Neutrophil (primary cell): Measurements from ENCODE around the gene PDK2.

Experiments
- H3K27ac ChIP-seq: fragments of 200-600 bp; sonication (generic); 2 replicates; pipeline ENCODE4 v1.5.1; 2016; ENCODE audit warnings: mild to moderate bottlenecking, moderate library complexity
- H3K27me3 ChIP-seq: fragments of 200-600 bp; sonication (generic); 2 replicates; pipeline ENCODE4 v1.6.0; 2016; ENCODE audit warnings: mild to moderate bottlenecking
- H3K36me3 ChIP-seq: fragments of 200-600 bp; sonication (generic); 2 replicates; pipeline ENCODE4 v1.5.1; 2017
- H3K4me1 ChIP-seq, 2 experiments: fragments of 200-600 bp in 1 of 2; sonication (generic) in 1 of 2; 1 replicate in 1 of 2; 2 replicates in 1 of 2; pipeline versions ENCODE4 v1.5.1 to v1.6.1; 2013 to 2016; ENCODE audit warnings: low read depth in 1 of 2, low read length in 1 of 2, mild to moderate bottlenecking in 1 of 2, moderate library complexity in 1 of 2; ENCODE audit not compliant: control insufficient read depth in 1 of 2, insufficient read depth in 1 of 2
- H3K4me3 ChIP-seq, 2 experiments: fragments of 200-600 bp in 1 of 2; sonication (generic) in 1 of 2; 1 replicate in 1 of 2; 2 replicates in 1 of 2; pipeline ENCODE4 v1.5.1; 2013 to 2016; ENCODE audit warnings: low read depth in 1 of 2, low read length in 1 of 2, mild to moderate bottlenecking in 1 of 2, moderate library complexity in 1 of 2
- H3K9me3 ChIP-seq: fragments of 200-600 bp; sonication (generic); 2 replicates; pipeline ENCODE4 v1.5.1; 2016
- TF ChIP-seq, protein P1 (sequence below): fragments of 200-600 bp; sonication (generic); IDR thresholded peaks from 2 replicates; pipeline ENCODE4 v1.5.1; 2016; ENCODE audit warnings: antibody characterized with exemption

The PDK2 gene

DNA sequence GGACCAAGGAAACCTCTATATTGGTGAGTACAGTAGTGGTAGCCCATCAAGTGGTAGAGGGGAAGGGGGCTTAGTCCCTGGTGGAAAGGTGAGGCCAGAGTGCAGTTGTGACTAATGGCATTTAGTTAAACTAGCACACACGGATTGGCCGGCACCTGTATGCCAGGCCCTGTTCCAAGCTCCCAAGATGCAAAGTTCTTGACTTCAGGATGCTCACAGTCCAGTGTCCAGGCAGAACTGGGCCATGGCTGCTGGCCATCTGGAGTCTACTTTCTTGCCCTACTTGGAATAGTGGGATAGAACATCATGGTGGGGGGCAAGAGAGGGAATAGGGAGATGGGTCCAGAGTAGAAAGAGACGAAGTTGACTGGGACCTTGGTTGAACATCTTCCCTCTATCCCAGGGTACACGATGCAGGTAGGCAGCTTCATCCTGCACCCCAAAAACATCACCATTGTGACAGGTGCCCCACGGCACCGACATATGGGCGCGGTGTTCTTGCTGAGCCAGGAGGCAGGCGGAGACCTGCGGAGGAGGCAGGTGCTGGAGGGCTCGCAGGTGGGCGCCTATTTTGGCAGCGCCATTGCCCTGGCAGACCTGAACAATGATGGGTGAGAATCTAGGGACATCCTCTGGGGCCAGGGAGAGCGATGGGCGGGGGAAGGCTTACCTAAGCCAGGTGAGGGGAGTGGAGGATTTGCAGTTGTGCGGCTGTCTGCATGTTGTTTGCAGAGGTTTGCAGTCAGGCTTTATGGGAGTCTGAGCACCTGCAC lies 24.1 kb upstream of the PDK2 start:
- no peaks in the 10 kb centered on the region for H3K9me3 ChIP-seq
- TF ChIP-seq, protein P1, sequence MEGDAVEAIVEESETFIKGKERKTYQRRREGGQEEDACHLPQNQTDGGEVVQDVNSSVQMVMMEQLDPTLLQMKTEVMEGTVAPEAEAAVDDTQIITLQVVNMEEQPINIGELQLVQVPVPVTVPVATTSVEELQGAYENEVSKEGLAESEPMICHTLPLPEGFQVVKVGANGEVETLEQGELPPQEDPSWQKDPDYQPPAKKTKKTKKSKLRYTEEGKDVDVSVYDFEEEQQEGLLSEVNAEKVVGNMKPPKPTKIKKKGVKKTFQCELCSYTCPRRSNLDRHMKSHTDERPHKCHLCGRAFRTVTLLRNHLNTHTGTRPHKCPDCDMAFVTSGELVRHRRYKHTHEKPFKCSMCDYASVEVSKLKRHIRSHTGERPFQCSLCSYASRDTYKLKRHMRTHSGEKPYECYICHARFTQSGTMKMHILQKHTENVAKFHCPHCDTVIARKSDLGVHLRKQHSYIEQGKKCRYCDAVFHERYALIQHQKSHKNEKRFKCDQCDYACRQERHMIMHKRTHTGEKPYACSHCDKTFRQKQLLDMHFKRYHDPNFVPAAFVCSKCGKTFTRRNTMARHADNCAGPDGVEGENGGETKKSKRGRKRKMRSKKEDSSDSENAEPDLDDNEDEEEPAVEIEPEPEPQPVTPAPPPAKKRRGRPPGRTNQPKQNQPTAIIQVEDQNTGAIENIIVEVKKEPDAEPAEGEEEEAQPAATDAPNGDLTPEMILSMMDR: no peak
- no peaks in the 10 kb centered on the region for H3K4me1 ChIP-seq
- no peak overlapping the region for H3K27ac ChIP-seq
- no peak overlapping the region for H3K4me3 ChIP-seq
- H3K36me3 ChIP-seq: no peaks in the 10 kb centered on the region
- peaks cover 6% of the 10 kb centered on the region for H3K27me3 ChIP-seq

DNA sequence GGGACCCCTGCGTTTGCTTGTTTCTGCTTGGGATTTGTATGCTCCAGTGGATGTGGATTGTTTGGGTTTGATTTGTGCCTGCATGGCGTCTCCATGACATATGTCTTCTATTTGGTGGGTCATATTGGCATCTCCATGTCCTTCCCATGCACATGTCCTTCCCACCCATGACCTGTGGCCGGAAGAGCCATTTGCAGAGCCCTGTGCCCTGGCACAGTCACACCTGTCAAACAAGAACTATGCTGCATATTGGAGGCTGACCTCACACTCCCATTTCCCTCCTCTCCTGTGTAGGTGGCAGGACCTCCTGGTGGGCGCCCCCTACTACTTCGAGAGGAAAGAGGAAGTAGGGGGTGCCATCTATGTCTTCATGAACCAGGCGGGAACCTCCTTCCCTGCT lies 23.5 kb upstream of the PDK2 start:
- Histone ChIP-seq H3K4me3 (no peak overlapping the region), H3K27ac (no peak overlapping the region), H3K36me3 (no peaks in the 10 kb centered on the region), H3K27me3 (peaks cover 6% of the 10 kb centered on the region), H3K4me1 (no peaks in the 10 kb centered on the region), H3K9me3 (no peaks in the 10 kb centered on the region)
- TF ChIP-seq, protein P1: no peak

DNA sequence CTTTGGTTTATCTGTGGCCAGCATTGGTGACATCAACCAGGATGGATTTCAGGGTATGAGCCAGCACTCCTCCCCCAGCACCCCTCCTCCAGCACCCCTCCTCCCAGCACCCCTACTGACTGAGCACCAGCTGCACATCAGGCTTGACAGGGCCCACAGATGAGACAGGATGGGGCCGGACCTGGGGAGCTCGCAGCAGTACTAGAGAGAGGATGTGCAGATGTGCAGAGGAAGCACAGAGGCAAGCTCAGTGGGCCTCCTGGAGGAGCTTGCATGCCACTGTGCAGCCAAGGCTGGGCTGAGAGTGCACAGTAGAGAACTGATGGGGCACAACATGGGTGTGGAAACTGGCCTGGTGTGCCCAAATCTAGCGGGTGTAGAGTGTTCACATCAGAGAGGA lies 23.0 kb upstream of the PDK2 start:
- no peaks in the 10 kb centered on the region for H3K36me3 ChIP-seq
- H3K27ac ChIP-seq: no peak overlapping the region
- H3K4me3 ChIP-seq: no peak overlapping the region
- peaks cover 6% of the 10 kb centered on the region for H3K27me3 ChIP-seq
- TF ChIP-seq, protein P1: no peak
- H3K4me1 ChIP-seq: no peaks in the 10 kb centered on the region
- H3K9me3 ChIP-seq: no peaks in the 10 kb centered on the region

DNA sequence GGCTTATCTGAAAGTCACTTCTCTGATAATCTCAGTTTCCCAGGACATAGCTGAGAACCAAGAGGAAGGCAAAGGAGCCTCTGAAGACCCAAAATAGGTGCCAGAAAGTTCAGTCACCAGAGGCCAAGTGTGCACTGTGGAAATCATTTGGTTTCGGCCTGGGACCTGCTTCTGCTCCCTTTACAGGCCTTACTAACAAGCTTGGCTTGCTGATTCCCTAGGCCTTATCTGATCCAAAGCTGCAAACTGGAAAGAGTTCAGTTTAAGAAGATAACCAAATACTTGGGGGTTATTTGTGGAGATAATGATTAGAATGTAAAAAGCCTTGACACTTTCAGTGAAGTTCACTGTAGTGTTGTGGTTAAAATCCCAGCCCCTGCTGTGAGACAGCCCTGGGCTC lies 22.2 kb upstream of the PDK2 start:
- Histone ChIP-seq H3K9me3 (no peaks in the 10 kb centered on the region), H3K27me3 (peaks cover 6% of the 10 kb centered on the region), H3K4me3 (no peak overlapping the region), H3K36me3 (no peaks in the 10 kb centered on the region), H3K27ac (no peak overlapping the region), H3K4me1 (no peaks in the 10 kb centered on the region)
- TF ChIP-seq, protein P1: no peak

DNA sequence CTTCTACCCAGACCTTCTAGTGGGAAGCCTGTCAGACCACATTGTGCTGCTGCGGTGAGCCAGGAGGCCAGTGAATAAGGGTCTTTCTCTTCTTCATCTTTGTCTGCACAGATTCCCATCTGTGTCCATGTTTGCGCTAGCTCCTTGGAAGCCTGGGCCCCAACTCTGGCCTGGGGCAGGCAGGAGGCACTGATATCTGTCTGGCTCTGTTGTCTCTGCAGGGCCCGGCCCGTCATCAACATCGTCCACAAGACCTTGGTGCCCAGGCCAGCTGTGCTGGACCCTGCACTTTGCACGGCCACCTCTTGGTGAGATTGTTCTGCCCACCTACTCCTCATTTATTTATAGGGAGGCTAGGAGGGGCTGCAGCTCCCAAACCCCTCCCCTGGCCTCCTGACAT lies 20.9 kb upstream of the PDK2 start:
- no peaks in the 10 kb centered on the region for H3K4me1 ChIP-seq
- no peaks in the 10 kb centered on the region for H3K9me3 ChIP-seq
- H3K27me3 ChIP-seq: peaks cover 6% of the 10 kb centered on the region
- TF ChIP-seq, protein P1: no peak
- no peaks in the 10 kb centered on the region for H3K36me3 ChIP-seq
- H3K27ac ChIP-seq: no peak overlapping the region
- H3K4me3 ChIP-seq: no peak overlapping the region
